GM18498 (cell line): Measurements from ENCODE around the gene DFFA.
"Not testable (repeated sequence)": the region's sequence is repeated elsewhere in the genome, so short reads cannot be mapped to it uniquely, and the experiment has no call there.

Experiments
- ATAC-seq: cut with Tn5 transposase; IDR thresholded peaks from one replicate; pipeline ENCODE4 v1.9.1; 2021; ENCODE audit warnings: mild to moderate bottlenecking, moderate library complexity; ENCODE audit not compliant: unreplicated experiment

DFFA gene

GRCh38 chr1:10467078-10467477 lies 5.3 kb downstream of the DFFA start:
- ATAC-seq, result no peak

- ATAC-seq, result no peak
These were observed 13.1 kb downstream of the DFFA start for GRCh38 chr1:10459184-10459583.

- ATAC-seq, result no peak
These were observed 14.5 kb downstream of the DFFA start for GRCh38 chr1:10457875-10458274.

GRCh38 chr1:10457462-10457861 lies 14.9 kb downstream of the DFFA start:
- ATAC-seq, result not testable (repeated sequence)

- ATAC-seq, result no peak
These were observed 15.7 kb downstream of the DFFA start for GRCh38 chr1:10456661-10457060.

- no peak for ATAC-seq
These were observed 16.3 kb downstream of the DFFA start for GRCh38 chr1:10456048-10456447.

- ATAC-seq, result no peak
These were observed 21.0 kb downstream of the DFFA start for GRCh38 chr1:10451287-10451686.

GRCh38 chr1:10450836-10451235 lies 21.5 kb downstream of the DFFA start:
- no peak for ATAC-seq

- ATAC-seq, result no peak
These were observed 22.0 kb downstream of the DFFA start for GRCh38 chr1:10450156-10450814.

- ATAC-seq, result no peak
These were observed 22.6 kb downstream of the DFFA start, which contains the start of gene CORT for GRCh38 chr1:10449751-10450150. CORT (plus strand) TSS chr1:10450031; CDS start chr1:10450224, 193 bp downstream.

GRCh38 chr1:10446790-10447422 lies 25.4 kb downstream of the DFFA start:
- ATAC-seq, result no peak

GRCh38 chr1:10444795-10445397 lies 27.4 kb downstream of the DFFA start:
- no peak for ATAC-seq

GRCh38 chr1:10444248-10444647 lies 28.1 kb downstream of the DFFA start:
- no peak for ATAC-seq

- ATAC-seq, result no peak
These were observed 31.5 kb downstream of the DFFA start for GRCh38 chr1:10440794-10441193.

GRCh38 chr1:10440305-10440704 lies 32.0 kb downstream of the DFFA start:
- no peak for ATAC-seq

GRCh38 chr1:10438677-10439163 lies 33.6 kb downstream of the DFFA start:
- no peak for ATAC-seq

- ATAC-seq, result no peak
These were observed 35.3 kb downstream of the DFFA start for GRCh38 chr1:10437052-10437451.

GRCh38 chr1:10434590-10434989 lies 37.7 kb downstream of the DFFA start:
- ATAC-seq, result no peak

- ATAC-seq, result no peak
These were observed 38.5 kb downstream of the DFFA start for GRCh38 chr1:10433790-10434189.

GRCh38 chr1:10432910-10433700 lies 39.2 kb downstream of the DFFA start:
- ATAC-seq, result no peak

GRCh38 chr1:10431070-10431730 lies 41.1 kb downstream of the DFFA start:
- no peak for ATAC-seq
